Left ventricle myocardium inferior (tissue), 1 donor: ENCODE data around the gene TENM3. TPM values are rescaled to one million over a fixed set of nuclear protein-coding genes. Genes with fewer than 3 reads are reported as not detected.

ENCODE experiments used
- DNase-seq: peaks from one replicate; pipeline ENCODE4 v3.0.0-alpha.2; 2020
- H3K27ac ChIP-seq: fragments of 200-600 bp; replicated peaks from 2 replicates; pipeline ENCODE4 v1.8.0; 2021
- H3K27me3 ChIP-seq: fragments of 200-600 bp; 2 replicates; pipeline ENCODE4 v1.8.0; 2021; ENCODE audit warnings: low read depth
- H3K36me3 ChIP-seq: fragments of 200-600 bp; 2 replicates; pipeline ENCODE4 v1.8.0; 2021
- H3K4me1 ChIP-seq: fragments of 200-600 bp; 2 replicates; pipeline ENCODE4 v1.8.0; 2021
- H3K4me3 ChIP-seq: fragments of 200-600 bp; 2 replicates; pipeline ENCODE4 v1.8.0; 2021; ENCODE audit warnings: mild to moderate bottlenecking, moderate library complexity
- H3K9me3 ChIP-seq: fragments of 200-600 bp; replicated peaks from 2 replicates; pipeline ENCODE4 v1.8.0; 2021
- intact Hi-C: fragments of 100-400 bp; cut with micrococcal nuclease; formaldehyde crosslinking; loops from one replicate; pipeline ENCODE4 v1.11.0; 2022
- total RNA-seq: library from RNA; stranded (reverse); fragmentation: NEBNext Ultra II Directional; extraction: Animal tissue kit (Norgen Biotek cat#: 25700); gene quantifications from one replicate; pipeline ENCODE4 v1.2.1, GENCODE V29; 2021
- TF ChIP-seq, protein P1 (sequence below): fragments of 200-600 bp; IDR thresholded peaks from 2 replicates; pipeline ENCODE4 v1.8.0; 2021; ENCODE audit warnings: antibody characterized with exemption, mild to moderate bottlenecking, borderline replicate concordance
- donor health status: DM: no; HTN: yes; CAD: no; lungs with severe emphysema.

TENM3 gene
- total RNA-seq, 1 donor from 2014 or later = 1.5 TPM

DNA sequence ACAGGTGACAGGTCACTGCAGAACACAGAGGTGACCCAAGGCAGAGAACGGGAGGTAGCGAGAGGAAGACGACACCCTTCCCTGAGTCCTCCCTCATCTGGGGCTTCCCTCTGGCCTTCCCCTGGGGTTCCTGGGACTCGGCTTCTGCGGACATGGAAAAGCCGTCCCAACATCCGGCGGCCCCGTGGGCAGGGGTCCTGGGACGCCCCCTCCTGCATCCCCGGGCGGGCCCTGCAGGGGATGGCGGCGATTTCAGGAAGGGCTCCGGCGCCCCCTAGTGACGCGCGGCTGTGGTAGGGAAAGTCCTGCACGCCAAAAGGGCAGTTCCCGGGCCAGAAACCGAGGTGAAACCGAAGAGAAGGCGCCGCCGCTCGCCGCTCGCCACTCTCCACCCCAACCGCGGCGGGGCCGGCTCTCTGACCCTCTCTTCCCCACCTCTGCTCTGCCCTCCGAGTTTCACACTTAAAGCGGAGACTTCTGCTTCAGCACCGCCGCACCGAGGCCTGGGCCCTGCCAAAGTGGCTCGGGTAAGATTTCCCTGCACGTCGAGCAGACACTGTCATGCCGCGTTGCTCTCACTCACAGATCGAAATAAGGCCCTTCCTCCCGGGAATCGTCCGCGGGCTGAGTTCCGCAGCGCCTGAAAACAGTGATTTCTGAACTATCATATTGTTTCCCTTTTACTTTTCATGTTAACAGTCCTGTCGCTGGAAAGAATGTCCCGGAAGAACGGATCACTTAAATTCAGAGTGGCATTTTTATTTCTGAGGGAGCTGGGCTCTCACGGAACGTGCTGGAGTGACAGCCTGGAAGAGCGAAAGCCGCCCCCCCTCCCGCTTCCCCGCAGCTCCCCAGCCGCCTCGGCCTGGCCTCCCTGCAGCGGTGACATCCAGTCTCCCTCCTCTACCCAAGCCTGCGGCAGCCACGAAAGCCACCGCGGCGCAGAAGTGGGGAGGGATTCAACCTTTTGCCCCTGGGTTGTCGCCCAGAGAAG, 563.4 kb downstream of the TENM3 start:
- Histone ChIP-seq H3K27ac (peak overlapping the region; percentile 69), H3K9me3 (no peaks in the 10 kb centered on the region), H3K4me3 (peak overlapping the region; percentile 71), H3K4me1 (peaks cover 13% of the 10 kb centered on the region), H3K27me3 (peaks cover 19% of the 10 kb centered on the region), H3K36me3 (no peaks in the 10 kb centered on the region)
- intact Hi-C loops = loop anchor here (10.0 kb wide), 1 partner anchor 332 kb away; no protein-coding TSS in a partner anchor
- TF ChIP-seq, protein P1, sequence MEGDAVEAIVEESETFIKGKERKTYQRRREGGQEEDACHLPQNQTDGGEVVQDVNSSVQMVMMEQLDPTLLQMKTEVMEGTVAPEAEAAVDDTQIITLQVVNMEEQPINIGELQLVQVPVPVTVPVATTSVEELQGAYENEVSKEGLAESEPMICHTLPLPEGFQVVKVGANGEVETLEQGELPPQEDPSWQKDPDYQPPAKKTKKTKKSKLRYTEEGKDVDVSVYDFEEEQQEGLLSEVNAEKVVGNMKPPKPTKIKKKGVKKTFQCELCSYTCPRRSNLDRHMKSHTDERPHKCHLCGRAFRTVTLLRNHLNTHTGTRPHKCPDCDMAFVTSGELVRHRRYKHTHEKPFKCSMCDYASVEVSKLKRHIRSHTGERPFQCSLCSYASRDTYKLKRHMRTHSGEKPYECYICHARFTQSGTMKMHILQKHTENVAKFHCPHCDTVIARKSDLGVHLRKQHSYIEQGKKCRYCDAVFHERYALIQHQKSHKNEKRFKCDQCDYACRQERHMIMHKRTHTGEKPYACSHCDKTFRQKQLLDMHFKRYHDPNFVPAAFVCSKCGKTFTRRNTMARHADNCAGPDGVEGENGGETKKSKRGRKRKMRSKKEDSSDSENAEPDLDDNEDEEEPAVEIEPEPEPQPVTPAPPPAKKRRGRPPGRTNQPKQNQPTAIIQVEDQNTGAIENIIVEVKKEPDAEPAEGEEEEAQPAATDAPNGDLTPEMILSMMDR = peak; percentile 91
- DNase-seq = peak; percentile 78

DNA sequence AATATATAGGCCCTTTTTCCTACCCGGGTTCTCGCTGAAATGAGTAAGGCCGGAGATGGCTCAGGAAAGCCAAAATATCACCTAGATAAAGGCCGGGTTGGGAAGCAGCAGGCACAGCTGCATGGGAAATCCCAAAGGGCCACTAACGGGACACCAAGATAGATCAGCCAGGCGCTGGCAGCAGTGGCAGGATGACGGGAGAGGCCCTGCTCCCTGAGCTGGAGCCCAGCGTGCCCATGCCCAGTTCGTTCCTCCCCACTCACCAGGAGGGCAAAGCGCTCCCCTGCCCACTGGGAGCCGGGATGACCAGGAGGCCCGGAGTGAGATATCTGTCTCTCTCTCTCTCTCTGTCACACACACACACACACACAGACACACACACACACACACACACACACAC, 564.1 kb downstream of the TENM3 start:
- peak overlapping the region; percentile 69 for H3K27ac ChIP-seq
- H3K27me3 ChIP-seq = peaks cover 19% of the 10 kb centered on the region
- H3K4me3 ChIP-seq = peak overlapping the region; percentile 71

DNA sequence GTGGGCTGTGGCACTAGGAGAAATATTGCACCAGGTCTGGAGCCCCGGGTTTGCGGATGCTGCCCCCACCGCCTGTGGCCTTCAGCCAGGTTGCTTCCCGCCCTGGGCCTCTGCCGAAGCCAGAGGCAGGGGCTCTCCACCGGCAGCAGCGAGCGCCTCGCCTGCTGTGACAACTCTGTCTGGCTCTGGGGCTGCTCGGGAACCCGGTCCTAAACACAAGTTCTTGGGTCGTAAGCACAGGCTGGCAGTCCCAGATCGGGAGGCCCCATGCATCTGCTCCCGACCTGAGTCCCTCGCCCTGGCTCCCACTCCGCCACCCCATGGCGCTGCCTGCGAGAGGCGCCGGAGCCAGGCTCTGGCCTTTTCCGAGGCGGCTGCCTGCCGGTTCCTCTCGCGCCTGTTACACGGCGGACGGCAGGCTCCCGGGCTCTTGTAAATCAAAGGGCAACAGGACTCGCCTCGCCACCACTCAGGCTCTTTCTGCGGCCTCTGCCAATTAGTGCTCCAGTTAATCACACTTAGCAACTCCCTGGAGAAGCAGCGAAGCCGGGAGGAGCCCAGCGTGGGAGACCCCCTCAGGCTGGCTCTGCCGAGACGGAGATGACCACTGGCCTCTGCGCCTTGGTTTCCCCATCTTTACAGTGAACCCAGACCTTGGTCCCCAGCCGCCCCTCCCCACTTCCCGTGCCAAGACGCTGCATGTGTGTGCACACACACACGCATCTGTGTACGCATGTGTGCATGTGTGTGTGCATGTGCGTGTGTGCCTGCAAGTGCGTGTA, 564.8 kb downstream of the TENM3 start:
- intact Hi-C loops = loop anchor here (10.0 kb wide), 1 partner anchor 333 kb away; no protein-coding TSS in a partner anchor
- DNase-seq = no peak
- Histone ChIP-seq H3K4me3 (no peak overlapping the region), H3K36me3 (no peaks in the 10 kb centered on the region), H3K4me1 (peaks cover 13% of the 10 kb centered on the region), H3K27me3 (peaks cover 19% of the 10 kb centered on the region), H3K9me3 (no peaks in the 10 kb centered on the region), H3K27ac (no peak overlapping the region)
- TF ChIP-seq, protein P1 = no peak

More for the DNA sequence above, 564.1 kb downstream of the TENM3 start:
- TF ChIP-seq, protein P1 = no peak
- H3K4me1 ChIP-seq = peaks cover 13% of the 10 kb centered on the region
- H3K36me3 ChIP-seq = no peaks in the 10 kb centered on the region
- no peak for DNase-seq
- intact Hi-C loops = loop anchor here (10.0 kb wide), 1 partner anchor 333 kb away; no protein-coding TSS in a partner anchor
- H3K9me3 ChIP-seq = no peaks in the 10 kb centered on the region

DNA sequence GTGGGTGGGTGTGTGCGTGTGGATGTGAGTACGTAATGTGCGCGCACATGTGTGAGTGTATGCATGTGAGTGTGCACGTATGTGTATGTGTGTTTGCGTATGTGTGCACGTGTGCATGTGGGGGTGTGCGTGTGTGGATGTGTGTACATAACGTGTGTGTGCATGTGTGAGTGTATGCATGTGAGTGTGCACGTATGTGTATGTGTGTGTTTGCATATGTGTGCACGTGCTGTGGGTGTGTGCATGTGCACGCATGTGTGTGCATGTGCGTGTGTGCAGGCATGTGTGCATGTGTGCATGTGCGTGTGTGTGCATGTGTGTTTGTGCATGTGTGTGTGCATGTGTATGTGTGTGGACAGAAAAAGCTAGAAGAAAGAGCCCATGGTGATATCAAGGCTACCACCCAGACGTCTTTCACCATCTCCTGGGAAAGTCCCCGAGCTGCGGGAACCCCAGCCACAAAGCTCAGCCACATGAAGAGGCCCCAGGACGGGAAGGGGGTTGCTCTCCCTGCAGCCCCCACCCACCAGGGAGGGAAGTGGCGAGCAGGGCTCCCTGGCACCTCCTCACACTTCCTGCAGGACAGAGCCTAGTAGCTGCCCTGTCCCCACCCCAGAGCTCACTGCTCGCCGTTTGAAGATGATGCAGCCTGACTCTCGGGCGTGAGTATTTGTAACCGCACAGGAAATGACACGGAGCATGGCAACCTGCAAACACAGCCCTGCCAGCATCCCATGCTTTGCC, 565.6 kb downstream of the TENM3 start:
- Histone ChIP-seq H3K4me3 (no peak overlapping the region), H3K27me3 (peaks cover 19% of the 10 kb centered on the region), H3K27ac (no peak overlapping the region), H3K36me3 (no peaks in the 10 kb centered on the region), H3K4me1 (peaks cover 13% of the 10 kb centered on the region), H3K9me3 (no peaks in the 10 kb centered on the region)
- intact Hi-C loops = loop anchor here (10.0 kb wide), 1 partner anchor 334 kb away; no protein-coding TSS in a partner anchor
- TF ChIP-seq, protein P1 = no peak
- no peak for DNase-seq
